Gastroesophageal sphincter (tissue), 4 donors: ENCODE measurements around the gene ATP9B. TPM values are rescaled to one million over a fixed set of nuclear protein-coding genes. Genes with fewer than 3 reads are reported as not detected.

Experiments used
- ATAC-seq: fragments of 150-250 bp; one replicate; pipeline ENCODE4 v1.9.1; 2016; ENCODE audit warnings: mild to moderate bottlenecking, moderate library complexity
- H3K27ac ChIP-seq, 4 donors: fragments of 200-600 bp; sonication (generic) in 3 of 4; 1 replicate in 3 of 4; 2 replicates in 1 of 4; pipeline ENCODE4 v1.5.1; 2016 to 2019
- H3K27me3 ChIP-seq: fragments of 200-600 bp; sonication (generic); one replicate; pipeline ENCODE4 v1.5.1; 2019
- H3K36me3 ChIP-seq, 2 donors: fragments of 200-600 bp; sonication (generic); one replicate each; pipeline ENCODE4 v1.5.1; 2019; ENCODE audit warnings: control low read depth in 1 of 2
- H3K4me1 ChIP-seq, 3 donors: fragments of 200-600 bp; sonication (generic); 1 replicate in 2 of 3; 2 replicates in 1 of 3; pipeline ENCODE4 v1.5.1; 2016 to 2019; ENCODE audit warnings: control low read depth in 2 of 3
- H3K4me3 ChIP-seq, 2 donors: fragments of 200-600 bp; sonication (generic); one replicate each; pipeline ENCODE4 v1.5.1; 2019; ENCODE audit warnings: mild to moderate bottlenecking in 1 of 2, moderate library complexity in 1 of 2
- H3K9me3 ChIP-seq, 3 donors: fragments of 200-600 bp; sonication (generic); one replicate each; pipeline ENCODE4 v1.5.1; 2017 to 2019; ENCODE audit warnings: control low read depth in 2 of 3
- EP300 ChIP-seq: sonication (generic); formaldehyde crosslinking; IDR thresholded peaks from one replicate; pipeline ENCODE4 v1.6.1; 2017; ENCODE audit warnings: antibody characterized with exemption, mild to moderate bottlenecking
- POLR2A ChIP-seq, 2 donors: fragments of 450-650 bp; IDR thresholded peaks; one replicate each; pipeline ENCODE4 v1.6.1; 2017; ENCODE audit warnings: antibody characterized with exemption in 2 of 2, mild to moderate bottlenecking in 2 of 2, moderate library complexity in 1 of 2
- POLR2AphosphoS5 ChIP-seq: sonication (generic); formaldehyde crosslinking; IDR thresholded peaks from one replicate; pipeline ENCODE4 v1.6.1; 2017; ENCODE audit warnings: antibody characterized with exemption
- WGBS, 2 donors: methylation state at CpG; one replicate each; pipeline ENCODE4 v1.1.5; 2018; ENCODE audit warnings: low coverage in 1 of 2; 5-methylcytosine and 5-hydroxymethylcytosine counted together
- total RNA-seq, 4 donors: library from RNA; depleted of rRNA; stranded (reverse); fragments of >200 nt; gene quantifications; one replicate each; pipeline ENCODE4 v1.1.0, GENCODE V29; 2016
- TF ChIP-seq, protein P1 (sequence below), 4 experiments: fragments of 200-600 bp in 2 of 4; fragments of 450-650 bp in 2 of 4; sonication (generic) in 1 of 4; IDR thresholded peaks; one replicate each; pipeline ENCODE4 v1.5.1; 2017 to 2019; ENCODE audit warnings: antibody characterized with exemption in 4 of 4, mild to moderate bottlenecking in 2 of 4, moderate library complexity in 2 of 4

The ATP9B gene
- total RNA-seq, 4 donors from 2014 or later = 16.6 to 48.7 (median 33.7) TPM

DNA sequence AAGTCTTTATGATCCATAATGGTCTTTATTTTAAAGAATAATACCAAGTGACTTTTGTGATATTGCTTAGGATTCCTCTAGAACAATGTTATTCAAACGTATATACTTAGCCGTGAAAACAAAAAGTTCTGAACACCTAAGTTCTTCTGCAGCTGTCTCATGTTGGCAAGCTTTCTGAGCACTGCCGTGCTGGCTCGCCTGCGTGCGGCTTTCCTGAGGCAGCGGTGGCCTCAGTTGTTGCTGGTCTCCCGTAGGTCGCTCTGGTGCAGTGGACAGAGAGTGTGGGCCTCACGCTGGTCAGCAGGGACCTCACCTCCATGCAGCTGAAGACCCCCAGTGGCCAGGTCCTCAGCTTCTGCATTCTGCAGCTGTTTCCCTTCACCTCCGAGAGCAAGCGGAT is 259.7 kb downstream of the ATP9B start:
- H3K9me3 ChIP-seq = no peaks in the 10 kb centered on the region
- TF ChIP-seq EP300 = no peak
- TF ChIP-seq POLR2A (IDR thresholded peaks at IDR 0.05) = no peak
- TF ChIP-seq POLR2AphosphoS5 = no peak
- TF ChIP-seq, protein P1, sequence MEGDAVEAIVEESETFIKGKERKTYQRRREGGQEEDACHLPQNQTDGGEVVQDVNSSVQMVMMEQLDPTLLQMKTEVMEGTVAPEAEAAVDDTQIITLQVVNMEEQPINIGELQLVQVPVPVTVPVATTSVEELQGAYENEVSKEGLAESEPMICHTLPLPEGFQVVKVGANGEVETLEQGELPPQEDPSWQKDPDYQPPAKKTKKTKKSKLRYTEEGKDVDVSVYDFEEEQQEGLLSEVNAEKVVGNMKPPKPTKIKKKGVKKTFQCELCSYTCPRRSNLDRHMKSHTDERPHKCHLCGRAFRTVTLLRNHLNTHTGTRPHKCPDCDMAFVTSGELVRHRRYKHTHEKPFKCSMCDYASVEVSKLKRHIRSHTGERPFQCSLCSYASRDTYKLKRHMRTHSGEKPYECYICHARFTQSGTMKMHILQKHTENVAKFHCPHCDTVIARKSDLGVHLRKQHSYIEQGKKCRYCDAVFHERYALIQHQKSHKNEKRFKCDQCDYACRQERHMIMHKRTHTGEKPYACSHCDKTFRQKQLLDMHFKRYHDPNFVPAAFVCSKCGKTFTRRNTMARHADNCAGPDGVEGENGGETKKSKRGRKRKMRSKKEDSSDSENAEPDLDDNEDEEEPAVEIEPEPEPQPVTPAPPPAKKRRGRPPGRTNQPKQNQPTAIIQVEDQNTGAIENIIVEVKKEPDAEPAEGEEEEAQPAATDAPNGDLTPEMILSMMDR (IDR thresholded peaks at IDR 0.05) = no peak
- no peak overlapping the region for H3K4me3 ChIP-seq
- H3K27me3 ChIP-seq = no peaks in the 10 kb centered on the region
- no peaks in the 10 kb centered on the region for H3K4me1 ChIP-seq
- H3K27ac ChIP-seq = no peak overlapping the region
- H3K36me3 ChIP-seq = peaks cover 0 to 70% of the 10 kb centered on the region in 2 donors
- WGBS, 2 donors = 91 to 100% methylated on average over 1 to 11 of the region's 12 CpGs
- no peak for ATAC-seq

DNA sequence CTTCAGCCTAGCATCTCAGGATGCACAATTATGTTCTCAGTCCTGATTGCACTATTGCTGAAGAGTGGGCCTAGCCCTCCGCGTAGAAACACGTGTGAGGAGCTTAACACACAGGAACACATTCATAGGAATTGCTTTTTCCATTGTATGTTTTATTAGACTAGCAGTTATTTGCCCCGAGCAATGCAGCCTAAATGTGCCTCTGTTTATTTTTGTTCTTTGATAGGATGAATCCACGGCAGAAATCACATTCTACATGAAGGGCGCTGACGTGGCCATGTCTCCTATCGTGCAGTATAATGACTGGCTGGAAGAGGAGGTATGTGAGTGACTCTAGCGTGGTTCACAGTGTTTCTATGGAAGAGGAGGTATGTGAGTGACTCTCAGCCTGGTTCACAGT is 260.6 kb downstream of the ATP9B start:
- 87 to 96% methylated on average over 5 to 9 of the region's 9 CpGs for WGBS, 2 donors
- Histone ChIP-seq H3K27me3 (no peaks in the 10 kb centered on the region), H3K9me3 (no peaks in the 10 kb centered on the region), H3K36me3 (peaks cover 0 to 76% of the 10 kb centered on the region in 2 donors), H3K4me1 (no peaks in the 10 kb centered on the region), H3K27ac (no peak overlapping the region), H3K4me3 (no peak overlapping the region)
- no peak for ATAC-seq
- TF ChIP-seq, protein P1 (IDR thresholded peaks at IDR 0.05) = no peak
- TF ChIP-seq POLR2AphosphoS5 (no peak), POLR2A (IDR thresholded peaks at IDR 0.05) (no peak), EP300 (no peak)

DNA sequence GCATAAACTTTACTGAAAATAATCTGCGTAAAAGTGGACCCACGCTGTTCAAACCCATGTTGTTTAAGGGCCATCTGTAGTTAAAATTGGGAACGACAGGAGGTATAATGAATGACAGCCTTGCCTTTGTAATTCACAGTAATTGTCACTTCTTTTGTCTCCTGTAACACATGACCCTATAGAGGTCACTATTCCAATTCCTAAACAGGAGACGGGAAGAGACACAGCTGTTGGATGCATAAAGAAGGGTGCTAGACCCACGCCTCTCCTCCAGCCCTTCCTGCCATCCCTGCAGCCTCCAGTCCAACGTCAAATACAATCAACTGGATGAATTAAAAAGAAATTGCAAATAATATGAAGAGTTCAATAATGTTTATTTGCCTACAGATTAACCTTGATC is 263.5 kb downstream of the ATP9B start:
- 79 to 87% methylated on average over 3 to 6 of the region's 6 CpGs for WGBS, 2 donors
- no peak for ATAC-seq
- no peaks in the 10 kb centered on the region for H3K4me1 ChIP-seq
- H3K9me3 ChIP-seq = no peaks in the 10 kb centered on the region
- no peak overlapping the region for H3K27ac ChIP-seq
- no peaks in the 10 kb centered on the region for H3K27me3 ChIP-seq
- TF ChIP-seq, protein P1 (IDR thresholded peaks at IDR 0.05) = no peak
- no peak for TF ChIP-seq EP300
- TF ChIP-seq POLR2AphosphoS5 = no peak
- no peak for TF ChIP-seq POLR2A (IDR thresholded peaks at IDR 0.05)
- H3K36me3 ChIP-seq = peaks cover 0 to 94% of the 10 kb centered on the region in 2 donors
- H3K4me3 ChIP-seq = no peak overlapping the region

DNA sequence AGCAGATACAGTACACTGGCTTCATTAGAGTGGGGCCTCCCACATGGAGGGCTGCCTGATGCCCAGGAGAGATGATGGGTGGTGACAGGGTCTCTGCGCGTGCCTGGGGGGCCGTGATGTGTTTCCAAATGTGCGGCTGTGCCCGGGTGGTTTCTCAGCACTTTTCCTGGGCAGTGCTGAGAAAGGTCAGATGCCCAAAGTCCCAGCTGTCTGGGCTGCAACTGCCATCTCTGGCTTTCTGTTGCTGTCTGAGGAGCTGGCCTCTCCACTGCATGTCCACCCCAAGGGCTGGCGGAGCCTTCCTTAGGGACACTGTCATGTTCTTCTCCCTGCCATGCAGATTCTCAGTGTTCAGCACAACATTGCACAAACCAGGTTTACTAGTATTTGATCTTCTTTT is 263.9 kb downstream of the ATP9B start:
- no peak for TF ChIP-seq POLR2A (IDR thresholded peaks at IDR 0.05)
- TF ChIP-seq, protein P1 (IDR thresholded peaks at IDR 0.05) = no peak
- TF ChIP-seq POLR2AphosphoS5 = no peak
- TF ChIP-seq EP300 = no peak
- Histone ChIP-seq H3K9me3 (no peaks in the 10 kb centered on the region), H3K27me3 (no peaks in the 10 kb centered on the region), H3K36me3 (peaks cover 0 to 98% of the 10 kb centered on the region in 2 donors), H3K4me1 (no peaks in the 10 kb centered on the region), H3K4me3 (no peak overlapping the region), H3K27ac (no peak overlapping the region)
- ATAC-seq = no peak
- 60 to 100% methylated on average over 1 to 2 of the region's 6 CpGs for WGBS, 2 donors

DNA sequence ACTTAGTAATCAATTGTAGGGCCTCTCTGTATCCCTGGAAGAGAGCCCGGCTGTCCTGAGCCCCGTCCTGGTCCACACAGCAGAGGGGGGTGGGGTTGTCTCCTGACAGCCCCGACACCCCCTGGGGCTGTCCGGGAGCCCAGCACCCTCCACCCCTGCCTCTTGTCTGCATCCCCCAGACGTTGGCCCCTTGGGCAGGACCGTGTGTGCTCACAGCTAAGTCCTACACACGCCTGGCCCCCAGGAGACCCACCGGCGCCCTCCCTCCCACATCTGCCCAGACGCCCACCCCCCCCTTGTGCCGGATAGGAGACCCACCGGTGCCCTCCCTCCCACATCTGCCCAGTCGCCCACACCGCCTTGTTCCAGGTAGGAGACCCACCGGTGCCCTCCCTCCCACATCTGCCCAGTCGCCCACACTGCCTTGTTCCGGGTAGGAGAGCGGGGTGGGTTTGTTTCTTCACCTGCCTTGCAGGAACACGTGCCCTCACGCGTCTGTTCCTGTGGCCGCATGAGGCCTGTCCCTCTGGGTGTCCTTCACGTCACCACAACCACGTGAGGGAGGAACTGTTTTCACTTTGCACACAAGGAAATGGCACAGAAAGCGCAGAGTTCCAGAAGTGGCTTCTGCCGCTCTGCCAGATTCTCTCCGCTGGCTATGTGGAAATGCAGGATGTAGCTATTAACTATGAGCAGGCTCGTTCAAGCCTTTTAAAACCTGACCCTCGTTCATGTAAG is 265.5 kb downstream of the ATP9B start:
- no peak for TF ChIP-seq EP300
- no peak for TF ChIP-seq POLR2AphosphoS5
- no peak for TF ChIP-seq POLR2A (IDR thresholded peaks at IDR 0.05)
- TF ChIP-seq, protein P1 (IDR thresholded peaks at IDR 0.05) = no peak
- ATAC-seq = no peak
- Histone ChIP-seq H3K4me1 (no peaks in the 10 kb centered on the region), H3K27ac (no peak overlapping the region), H3K27me3 (no peaks in the 10 kb centered on the region), H3K4me3 (no peak overlapping the region), H3K36me3 (peaks cover 0 to 99% of the 10 kb centered on the region in 2 donors), H3K9me3 (no peaks in the 10 kb centered on the region)
- 67 to 90% methylated on average over 2 to 10 of the region's 29 CpGs for WGBS, 2 donors
